Activated CD4-positive, CD25-positive, alpha-beta regulatory T cell treated with anti-CD3 and anti-CD28 coated beads, Interleukin-2, amount 50 U/mL, for 16 hours (primary cell): Measurements from ENCODE around the gene LIG4.

ENCODE experiments used
- DNase-seq: peaks from one replicate; pipeline ENCODE4 v3.0.0-alpha.2; 2020; ENCODE audit warnings: low read depth, low spot score

Gene LIG4

DNA sequence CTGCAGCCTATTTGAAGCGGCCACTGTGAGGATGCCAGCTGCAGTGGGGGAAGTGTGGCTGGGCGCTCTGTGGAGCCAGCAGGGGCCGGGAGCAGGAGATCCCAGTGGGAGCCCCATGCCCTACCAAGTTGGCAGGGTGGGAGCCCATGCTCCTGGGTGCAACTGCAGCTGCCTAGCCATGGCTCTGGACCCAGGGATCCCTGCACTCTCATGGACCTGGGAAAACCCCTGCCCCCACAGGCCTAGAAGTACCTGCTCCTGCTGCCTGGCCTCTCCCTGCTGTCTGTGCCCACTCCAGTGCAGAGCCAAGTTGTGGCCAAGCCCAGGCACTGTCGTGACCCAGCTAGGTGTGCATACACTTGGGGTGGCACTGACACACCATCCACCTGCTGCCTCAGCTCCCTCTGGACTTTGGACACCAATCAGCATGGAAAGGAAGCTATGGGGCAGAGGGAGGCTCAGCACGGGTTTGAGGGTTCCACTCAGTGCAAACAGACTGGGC, 20.9 kb downstream of the LIG4 start:
- DNase-seq, result no peak

- no peak for DNase-seq
Measured at GRCh38 chr13:108193806-108194205, 21.5 kb downstream of the LIG4 start.

- no peak for DNase-seq
Measured at GRCh38 chr13:108190897-108191296, 24.4 kb downstream of the LIG4 start.

DNA sequence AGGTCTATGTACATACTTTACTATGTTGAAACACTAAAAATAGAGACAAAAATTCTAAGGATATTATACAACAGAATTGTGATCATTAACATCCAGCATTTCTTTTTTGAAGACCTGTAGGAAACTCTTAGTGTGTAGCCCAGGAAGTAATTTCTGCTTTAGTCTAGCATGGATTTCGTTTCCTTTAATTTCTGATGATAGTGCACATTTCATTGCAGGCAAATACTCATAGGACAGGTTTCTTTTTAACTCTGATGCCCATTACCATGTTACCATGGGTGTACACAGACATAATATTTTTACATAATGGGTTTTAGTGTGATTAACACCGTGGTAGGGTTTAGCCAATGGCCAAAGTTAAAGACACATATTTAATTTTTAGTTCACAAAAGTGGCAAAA, 27.1 kb downstream of the LIG4 start:
- no peak for DNase-seq

- no peak for DNase-seq
Measured at GRCh38 chr13:108185223-108185622, 30.1 kb downstream of the LIG4 start.

- no peak for DNase-seq
Measured at GRCh38 chr13:108182652-108183051, 32.7 kb downstream of the LIG4 start.

DNA sequence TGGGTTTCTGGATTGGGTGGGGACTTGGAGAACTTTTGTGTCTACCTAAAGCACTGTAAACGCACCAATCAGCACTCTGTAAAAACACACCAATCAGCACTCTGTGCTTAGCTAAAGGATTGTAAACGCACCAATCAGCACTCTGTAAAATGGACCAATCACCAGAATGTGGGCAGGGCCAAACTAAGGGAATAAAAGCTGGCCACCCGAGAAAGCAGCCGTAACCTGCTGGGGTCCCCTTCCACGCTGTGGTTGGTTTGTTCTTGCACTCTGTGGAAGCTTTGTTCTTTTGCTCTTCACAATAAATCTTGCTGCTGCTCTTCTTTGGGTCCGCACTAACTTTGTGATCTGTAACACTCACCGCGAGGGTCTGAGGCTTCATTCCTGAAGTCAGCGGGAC, 37.3 kb downstream of the LIG4 start:
- DNase-seq, result no peak

GRCh38 chr13:108176685-108177274, 38.6 kb downstream of the LIG4 start:
- DNase-seq, result peak; percentile 16

DNA sequence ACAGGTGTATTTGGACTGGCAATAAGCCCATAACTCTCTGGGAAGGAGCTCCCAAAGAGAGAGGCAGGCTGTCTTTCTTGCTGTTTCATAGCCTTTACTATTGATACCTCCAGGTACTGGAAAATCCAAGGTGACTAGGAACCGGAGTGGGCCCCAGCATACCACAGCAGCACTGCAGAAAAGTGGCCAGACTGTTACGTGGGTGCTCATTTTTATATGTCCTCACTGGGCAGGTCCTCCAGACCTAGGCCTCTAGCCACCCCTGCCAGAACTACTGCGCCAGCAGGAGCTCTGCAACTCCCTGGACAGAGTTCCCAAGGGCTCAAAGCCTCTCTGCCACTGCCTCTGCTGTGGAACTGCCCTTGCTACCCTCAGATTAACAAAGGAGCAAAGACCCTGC, 46.4 kb downstream of the LIG4 start:
- DNase-seq, result no peak

DNA sequence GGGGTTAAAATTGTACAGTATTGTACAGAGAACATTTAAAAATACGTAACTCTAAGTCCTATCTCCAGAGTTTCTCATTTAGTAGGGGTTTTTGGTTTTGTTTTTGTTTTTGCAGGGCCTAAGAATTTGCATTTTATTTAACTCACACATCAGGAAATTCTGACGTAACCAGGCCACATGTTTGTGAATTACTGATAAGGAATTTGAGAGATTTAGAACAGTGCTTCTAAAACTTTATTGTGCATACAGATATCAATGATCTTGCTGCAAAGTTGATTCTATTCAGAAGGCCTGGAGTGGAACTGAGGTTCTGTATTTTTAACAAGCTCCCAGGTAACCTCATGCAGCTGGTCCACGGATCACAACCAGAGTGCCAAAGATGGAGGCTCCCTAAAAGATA, 49.3 kb downstream of the LIG4 start:
- DNase-seq, result no peak

- DNase-seq, result no peak
Measured at GRCh38 chr13:108158746-108159145, 56.6 kb downstream of the LIG4 start.
